NCI-H748 treated with DMSO at 0.1 percent for 48 hours (cell line): ENCODE data around the gene RAI2.
"Not testable (repeated sequence)": the region's sequence is repeated elsewhere in the genome, so short reads cannot be mapped to it uniquely, and the experiment has no call there.

Experiments used
- DNase-seq: peaks from one replicate; lab custom pipeline; 2025; lab: John Stamatoyannopoulos, UW

Gene RAI2

DNA sequence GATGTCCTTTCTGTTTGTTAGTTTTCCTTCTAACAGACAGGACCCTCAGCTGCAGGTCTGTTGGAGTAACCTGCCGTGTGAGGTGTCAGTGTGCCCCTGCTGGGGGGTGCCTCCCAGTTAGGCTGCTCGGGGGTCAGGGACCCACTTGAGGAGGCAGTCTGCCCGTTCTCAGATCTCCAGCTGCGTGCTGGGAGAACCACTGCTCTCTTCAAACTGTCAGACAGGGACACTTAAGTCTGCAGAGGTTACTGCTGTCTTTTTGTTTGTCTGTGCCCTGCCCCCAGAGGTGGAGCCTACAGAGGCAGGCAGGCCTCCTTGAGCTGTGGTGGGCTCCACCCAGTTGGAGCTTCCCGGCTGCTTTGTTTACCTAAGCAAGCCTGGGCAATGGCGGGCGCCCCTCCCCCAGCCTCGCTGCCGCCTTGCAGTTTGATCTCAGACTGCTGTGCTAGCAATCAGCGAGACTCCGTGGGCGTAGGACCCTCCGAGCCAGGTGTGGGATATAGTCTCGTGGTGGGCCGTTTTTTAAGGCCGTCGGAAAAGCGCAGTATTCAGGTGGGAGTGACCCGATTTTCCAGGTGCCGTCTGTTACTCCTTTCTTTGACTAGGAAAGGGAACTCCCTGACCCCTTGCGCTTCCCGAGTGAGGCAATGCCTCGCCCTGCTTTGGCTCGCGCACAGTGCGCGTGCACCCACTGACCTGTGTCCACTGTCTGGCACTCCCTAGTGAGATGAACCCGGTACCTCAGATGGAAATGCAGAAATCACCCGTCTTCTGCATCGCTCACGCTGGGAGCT, 74.3 kb downstream of the RAI2 start:
- DNase-seq = not testable (repeated sequence)

DNA sequence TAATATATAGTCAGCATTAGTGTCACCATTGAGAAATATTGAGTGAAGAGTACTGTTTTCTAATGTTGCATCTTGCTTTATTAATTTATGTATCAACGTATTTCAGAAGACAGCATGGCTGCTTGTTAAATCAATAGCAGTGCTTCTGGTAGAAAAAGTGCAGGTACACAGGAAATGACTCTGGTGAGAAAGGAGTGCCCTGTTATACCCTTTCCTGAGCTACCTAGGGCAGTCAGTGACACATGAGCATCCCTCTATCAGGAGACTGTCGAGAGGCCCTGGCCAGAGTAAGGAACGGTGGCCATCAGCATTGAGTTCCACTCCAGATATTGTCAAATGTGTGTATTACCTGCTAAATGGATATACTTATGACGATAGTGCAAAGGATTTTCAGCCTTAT, 81.7 kb downstream of the RAI2 start:
- no peak for DNase-seq

DNA sequence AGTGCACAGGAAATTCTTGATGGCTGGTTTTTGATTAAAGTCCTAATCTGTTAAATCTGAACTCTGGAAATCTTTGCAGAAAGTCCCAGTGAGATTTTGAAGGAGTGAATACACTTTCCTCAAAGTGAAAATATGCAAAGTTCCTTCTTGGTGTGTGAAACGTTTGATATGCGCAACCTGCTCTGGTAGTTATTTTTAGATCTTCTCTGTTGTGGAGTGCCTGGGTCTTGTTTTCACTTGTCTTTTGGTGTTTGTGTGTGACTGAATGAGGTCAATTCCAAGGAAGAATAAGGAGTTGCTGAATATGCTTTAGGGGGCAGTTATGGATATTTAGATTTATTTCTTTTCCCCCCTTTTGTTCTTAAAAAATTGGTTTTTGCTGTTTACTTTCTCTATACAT, 82.1 kb downstream of the RAI2 start:
- DNase-seq = no peak

DNA sequence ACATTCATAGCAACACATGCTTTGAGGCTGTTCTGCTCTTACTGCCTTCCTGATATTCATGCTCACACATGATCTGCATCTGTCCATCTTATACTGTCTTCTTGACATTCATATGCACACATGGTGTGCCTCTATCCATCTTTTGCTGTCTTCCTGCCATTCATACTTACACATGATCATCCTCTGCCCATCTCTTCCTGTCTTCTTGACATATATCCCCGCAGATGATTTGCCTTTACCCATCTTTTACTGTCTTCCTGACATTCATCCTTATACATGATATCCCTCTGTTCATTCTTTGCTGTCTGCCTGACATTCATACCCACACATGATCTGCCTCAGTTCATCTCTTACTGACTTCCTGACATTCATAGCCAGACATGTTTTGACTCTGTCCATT, 87.0 kb downstream of the RAI2 start:
- no peak for DNase-seq

DNA sequence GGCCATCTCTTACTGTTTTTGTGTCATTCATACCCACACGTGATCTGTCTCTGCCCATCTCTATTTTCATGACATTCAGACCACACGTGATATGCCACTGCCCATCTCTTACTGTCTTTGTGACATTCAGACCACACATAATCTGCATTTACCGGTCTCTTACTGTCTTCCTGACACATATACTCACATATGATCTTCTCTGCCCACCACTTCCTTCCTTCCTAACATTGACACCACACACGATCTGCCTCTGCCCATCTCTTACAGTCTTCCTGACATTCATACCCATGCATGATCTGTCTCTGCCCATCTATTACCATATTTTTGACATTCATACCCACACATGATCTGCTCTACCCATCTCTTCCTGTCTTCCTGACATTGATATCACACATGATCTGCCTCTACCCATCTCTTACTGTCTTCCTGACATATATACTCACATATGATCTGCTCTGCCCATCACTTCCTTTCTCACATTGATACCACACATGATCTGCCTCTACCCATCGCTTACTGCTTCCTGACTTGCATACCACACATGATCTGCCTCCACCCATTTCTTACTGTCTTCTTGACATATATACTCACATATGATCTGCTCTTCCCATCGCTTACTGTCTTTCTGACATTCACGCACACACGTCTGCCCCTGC, 87.7 kb downstream of the RAI2 start:
- DNase-seq = no peak

DNA sequence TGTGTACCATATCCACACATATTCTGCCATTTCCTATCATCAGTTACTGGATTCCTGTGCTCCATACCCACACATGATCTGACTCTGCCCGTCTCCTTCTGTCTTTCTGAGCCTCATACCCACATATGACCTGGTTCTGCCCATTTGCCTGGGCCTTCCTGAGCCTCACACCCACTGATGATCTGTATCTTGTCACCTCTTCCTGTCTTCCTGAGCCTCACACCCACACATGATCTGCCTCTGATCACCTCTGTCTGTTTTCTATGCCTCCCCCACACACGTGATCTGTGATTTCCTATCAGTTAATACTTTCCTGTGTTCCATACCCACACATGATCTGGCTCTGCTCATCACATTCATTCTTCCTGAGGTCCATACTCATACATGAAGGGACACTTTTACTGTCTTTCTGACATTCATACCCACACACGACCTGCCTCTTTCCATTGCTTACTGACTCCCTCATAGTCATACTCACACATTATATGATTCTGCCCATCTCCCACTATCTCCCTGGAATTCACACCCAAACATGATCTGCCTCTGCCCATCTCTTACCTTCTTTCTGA, 91.3 kb downstream of the RAI2 start:
- no peak for DNase-seq

DNA sequence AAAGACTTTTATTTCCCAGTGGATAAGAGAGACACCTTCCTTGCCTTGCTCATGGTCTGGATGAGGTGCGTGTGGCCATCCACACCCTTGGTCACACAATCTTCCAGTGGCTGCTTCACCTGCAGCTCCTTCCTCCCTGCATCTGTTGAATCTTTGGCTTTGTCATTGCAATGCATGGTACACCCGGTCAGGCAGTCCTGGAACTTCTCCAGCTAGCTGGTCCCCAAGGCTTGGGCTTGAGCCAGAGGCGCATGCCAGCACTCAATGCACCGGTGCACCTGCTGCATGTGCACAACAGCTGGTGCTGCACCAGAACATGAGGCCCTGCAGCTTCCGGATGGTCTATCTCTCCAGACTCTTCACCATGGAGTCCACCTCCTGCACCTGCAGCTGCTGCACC, 92.1 kb downstream of the RAI2 start:
- DNase-seq = no peak

DNA sequence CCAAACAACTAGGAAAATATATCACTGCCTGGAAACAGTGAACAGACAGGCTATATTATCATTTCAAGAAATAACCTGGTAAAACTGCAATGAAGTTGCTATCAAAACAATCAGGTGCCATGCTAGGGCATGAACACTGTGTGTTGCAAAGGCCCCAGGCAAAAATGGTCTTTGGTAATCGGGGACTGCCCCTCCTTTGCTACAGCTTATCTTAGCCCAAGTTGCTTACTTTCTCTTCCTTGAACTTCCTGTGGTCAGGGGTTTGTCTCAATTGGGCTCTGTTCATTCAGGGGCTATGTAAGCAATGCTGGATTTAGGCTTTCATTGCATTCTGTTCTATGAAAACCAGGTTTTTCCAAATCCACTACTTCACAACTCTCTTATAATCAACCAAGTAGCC, 93.4 kb downstream of the RAI2 start:
- no peak for DNase-seq

DNA sequence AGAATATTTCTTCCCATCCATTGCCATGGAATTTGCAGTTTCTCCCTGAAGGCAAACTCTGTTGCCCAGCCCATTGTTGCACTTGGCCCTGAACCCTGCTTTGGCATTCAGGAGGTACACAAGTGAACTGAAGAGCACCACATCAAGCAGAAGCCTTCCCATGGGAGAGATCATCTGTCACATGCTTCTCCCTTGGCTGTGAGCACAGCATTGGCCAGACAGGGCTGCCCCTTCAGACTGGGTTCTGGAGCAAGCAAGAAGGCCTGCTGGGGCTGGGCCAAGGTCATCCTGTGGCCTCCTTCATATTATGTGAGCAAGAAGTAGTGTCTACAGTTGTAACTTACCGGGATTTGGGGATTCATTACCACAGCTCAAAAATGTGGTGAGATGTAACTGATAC, 101.1 kb downstream of the RAI2 start:
- DNase-seq = no peak

DNA sequence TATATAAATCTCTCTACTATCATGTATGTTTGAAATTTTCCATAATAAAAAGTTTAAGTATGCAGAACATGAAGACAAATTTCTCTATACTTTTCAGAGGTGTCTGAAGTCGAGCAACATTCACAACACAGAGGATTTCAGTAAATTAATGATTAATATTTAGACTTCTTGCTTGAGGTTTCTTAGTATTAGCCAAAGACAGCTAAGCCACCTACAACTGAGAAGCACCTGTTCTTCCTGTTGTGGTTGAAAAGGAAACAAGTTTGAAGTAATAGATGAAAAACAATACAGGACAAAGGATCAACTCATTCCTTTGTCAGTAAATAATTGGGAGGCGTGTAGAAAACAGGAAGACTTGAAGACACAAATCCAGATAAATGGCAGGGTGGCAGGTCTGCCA, 102.7 kb downstream of the RAI2 start:
- DNase-seq = no peak

DNA sequence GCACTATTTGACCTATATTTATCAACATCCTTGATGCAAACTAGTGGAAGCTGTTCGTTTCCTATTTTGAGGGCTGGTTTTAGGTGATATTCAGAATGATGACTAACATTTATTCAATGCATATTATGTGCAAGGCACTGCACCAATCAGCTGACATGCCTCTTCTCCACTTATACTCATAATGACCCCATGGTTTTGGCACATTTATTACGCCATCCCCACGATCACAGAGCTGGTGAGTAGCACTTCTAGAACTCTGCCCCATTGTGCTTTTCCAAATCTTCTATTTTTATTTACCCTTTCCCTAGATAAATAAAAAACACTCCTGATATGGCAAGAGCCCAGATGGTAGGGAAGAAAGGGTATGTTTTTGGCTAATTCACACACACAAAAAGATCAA, 110.7 kb downstream of the RAI2 start:
- no peak for DNase-seq
